Thyroid gland (tissue), 4 donors: Measurements from ENCODE around the gene RNF34. TPM values are rescaled to one million over a fixed set of nuclear protein-coding genes. Genes with fewer than 3 reads are reported as not detected.

Source experiments
- DNase-seq, 2 donors: peaks; one replicate each; pipeline ENCODE4 v3.0.0-alpha.2; 2019
- H3K27ac ChIP-seq, 3 donors: fragments of 200-600 bp; sonication (generic); 1 replicate in 2 of 3; 2 replicates in 1 of 3; pipeline ENCODE4 v1.5.1; 2016 to 2019; ENCODE audit warnings: mild to moderate bottlenecking in 1 of 3, moderate library complexity in 1 of 3
- H3K27me3 ChIP-seq: fragments of 200-600 bp; sonication (generic); one replicate; pipeline ENCODE4 v1.5.1; 2019
- H3K36me3 ChIP-seq, 2 donors: fragments of 200-600 bp; sonication (generic); one replicate each; pipeline ENCODE4 v1.5.1; 2016 to 2019
- H3K4me1 ChIP-seq, 2 donors: fragments of 200-600 bp; sonication (generic); one replicate each; pipeline ENCODE4 v1.5.1; 2017 to 2019
- H3K4me3 ChIP-seq, 3 donors: fragments of 200-600 bp; sonication (generic); replicated peaks in 1 of 3; 1 replicate in 2 of 3; 2 replicates in 1 of 3; pipeline ENCODE4 v1.5.1; 2016; ENCODE audit warnings: mild to moderate bottlenecking in 1 of 3
- H3K9me3 ChIP-seq: fragments of 200-600 bp; sonication (generic); one replicate; pipeline ENCODE4 v1.5.1; 2017
- CTCF ChIP-seq, 6 experiments: fragments of 200-600 bp in 3 of 6; fragments of 450-650 bp in 3 of 6; sonication (generic) in 3 of 6; IDR thresholded peaks; one replicate each; pipeline ENCODE4 v1.5.1; 2016 to 2019; ENCODE audit warnings: antibody characterized with exemption in 6 of 6, mild to moderate bottlenecking in 2 of 6, inconsistent platforms in 1 of 6, moderate library complexity in 1 of 6
- POLR2A ChIP-seq, 2 donors: fragments of 450-650 bp; IDR thresholded peaks; one replicate each; pipeline ENCODE4 v1.6.1; 2017; ENCODE audit warnings: antibody characterized with exemption in 2 of 2, mild to moderate bottlenecking in 2 of 2, moderate library complexity in 1 of 2
- WGBS, 2 donors: methylation state at CpG; one replicate each; pipeline ENCODE4 v1.1.5; 2017; 5-methylcytosine and 5-hydroxymethylcytosine counted together
- intact Hi-C: fragments of 100-400 bp; cut with DNase I; formaldehyde crosslinking; loops from one replicate; pipeline ENCODE4 v1.15.1; 2023
- total RNA-seq, 4 donors: library from RNA; depleted of rRNA; stranded (reverse); fragments of >200 nt; gene quantifications; one replicate each; pipeline ENCODE4 v1.2.3, GENCODE V29; 2016

RNF34 gene
- total RNA-seq, 4 donors from 2014 or later: 38.7 to 64.0 (median 55.4) TPM

DNA sequence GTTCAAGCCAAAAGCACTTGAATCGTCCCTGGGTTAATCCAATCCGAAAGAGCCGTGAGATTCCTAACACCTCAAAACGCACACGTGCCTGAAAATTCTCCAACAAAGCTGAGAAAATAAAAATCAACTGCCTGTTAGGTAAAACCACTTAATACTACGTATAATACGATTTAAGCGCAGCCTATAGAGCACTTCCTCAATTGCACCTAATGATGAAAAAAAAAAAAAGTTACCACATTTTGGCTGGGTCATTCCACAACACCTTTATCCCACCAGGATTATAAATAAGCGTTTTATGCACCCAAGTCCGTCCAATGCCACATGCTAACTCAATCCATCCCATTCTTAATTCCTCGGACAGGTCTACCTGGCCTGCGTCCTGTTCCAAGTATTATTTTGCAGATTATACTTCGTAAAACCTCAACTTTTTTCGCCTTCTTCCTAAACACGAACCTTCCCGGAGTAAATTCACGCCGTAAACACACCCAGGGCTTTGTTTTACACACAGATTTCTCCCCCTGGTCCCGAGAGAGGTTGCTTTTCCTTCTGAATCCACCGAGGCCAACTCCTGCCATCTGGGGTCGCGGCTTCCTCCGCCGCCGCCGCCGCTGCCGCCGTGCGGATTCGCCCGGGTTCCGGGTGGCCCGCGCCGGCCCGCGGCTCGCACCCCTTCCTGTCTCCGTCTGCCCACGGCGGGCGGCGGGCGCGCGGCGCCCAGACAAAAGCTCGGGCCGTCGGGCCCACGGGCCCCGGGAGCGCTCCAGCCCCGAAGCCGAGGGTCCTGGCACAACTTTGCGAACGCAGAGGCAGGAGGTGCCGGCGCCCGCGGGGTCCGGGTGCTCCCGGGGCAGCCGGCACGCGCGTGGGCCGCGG, 66.2 kb downstream of the RNF34 start:
- no peaks in the 10 kb centered on the region for H3K36me3 ChIP-seq
- WGBS, 2 donors: 40 to 54% methylated on average over 23 to 33 of the region's 70 CpGs
- no peaks in the 10 kb centered on the region for H3K9me3 ChIP-seq
- peaks cover 13 to 43% of the 10 kb centered on the region in 2 donors for H3K4me1 ChIP-seq
- no peak for TF ChIP-seq POLR2A (IDR thresholded peaks at IDR 0.05)
- TF ChIP-seq CTCF (IDR thresholded peaks at IDR 0.05): no peak
- no peak for DNase-seq
- no peaks in the 10 kb centered on the region for H3K27me3 ChIP-seq
- intact Hi-C loops: no loop called here
- peak overlapping the region; percentile 11 to 54 (median 15) for H3K4me3 ChIP-seq
- H3K27ac ChIP-seq: no peak overlapping the region

DNA sequence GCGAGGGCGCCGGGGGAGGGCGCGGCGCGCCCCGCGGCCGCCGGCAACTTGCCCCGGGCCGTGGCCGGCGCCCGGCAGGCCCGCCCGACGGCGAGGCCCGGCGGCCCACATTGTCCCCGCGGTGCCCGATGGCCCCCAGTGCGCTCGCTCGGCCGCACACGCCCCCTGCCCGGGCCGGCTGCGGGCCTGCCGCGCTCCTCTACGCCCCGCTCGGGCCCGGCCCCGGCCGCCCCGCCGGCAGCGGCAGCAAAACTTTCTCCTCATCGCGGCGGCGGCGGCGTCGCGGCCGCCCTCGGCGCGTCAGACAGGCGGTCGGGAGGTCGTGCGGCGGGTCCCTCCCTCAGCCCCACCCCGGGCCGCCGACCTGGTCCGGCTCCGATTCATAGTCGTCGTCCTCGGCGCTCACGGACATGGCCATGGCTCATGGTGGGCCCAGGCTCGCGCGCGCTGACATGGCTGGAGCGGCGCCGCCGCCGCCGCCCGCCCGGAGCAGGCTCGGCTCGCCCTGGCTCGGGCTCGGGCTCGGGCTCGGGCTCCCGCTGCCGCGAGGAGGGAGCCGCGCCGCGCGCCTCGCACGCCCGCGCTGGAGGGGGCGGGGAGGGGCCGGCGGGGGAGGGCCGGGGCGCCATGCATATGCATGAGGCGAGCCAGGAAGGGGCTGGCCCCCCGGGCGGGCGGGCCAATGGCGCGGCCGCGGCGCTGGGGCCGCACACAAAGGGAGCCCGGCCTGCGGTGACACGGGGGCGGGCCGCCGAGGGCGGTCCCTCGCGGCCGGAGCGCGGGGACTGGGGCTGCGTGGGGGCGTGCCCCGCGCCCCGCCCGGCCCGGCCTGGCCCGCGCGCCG, 67.1 kb downstream of the RNF34 start:
- intact Hi-C loops: no loop called here
- Histone ChIP-seq H3K36me3 (no peaks in the 10 kb centered on the region), H3K4me1 (peaks cover 20 to 52% of the 10 kb centered on the region in 2 donors), H3K4me3 (peak overlapping the region in 1 of 3 donors; percentile 54), H3K9me3 (no peaks in the 10 kb centered on the region), H3K27ac (peak overlapping the region in 1 of 3 donors; percentile 56), H3K27me3 (no peaks in the 10 kb centered on the region)
- WGBS, 2 donors: 0% methylated on average over 1 to 2 of the region's 139 CpGs
- no peak for TF ChIP-seq CTCF (IDR thresholded peaks at IDR 0.05)
- TF ChIP-seq POLR2A (IDR thresholded peaks at IDR 0.05): peak; percentile 51 to 57
- peak; percentile 92 for DNase-seq

DNA sequence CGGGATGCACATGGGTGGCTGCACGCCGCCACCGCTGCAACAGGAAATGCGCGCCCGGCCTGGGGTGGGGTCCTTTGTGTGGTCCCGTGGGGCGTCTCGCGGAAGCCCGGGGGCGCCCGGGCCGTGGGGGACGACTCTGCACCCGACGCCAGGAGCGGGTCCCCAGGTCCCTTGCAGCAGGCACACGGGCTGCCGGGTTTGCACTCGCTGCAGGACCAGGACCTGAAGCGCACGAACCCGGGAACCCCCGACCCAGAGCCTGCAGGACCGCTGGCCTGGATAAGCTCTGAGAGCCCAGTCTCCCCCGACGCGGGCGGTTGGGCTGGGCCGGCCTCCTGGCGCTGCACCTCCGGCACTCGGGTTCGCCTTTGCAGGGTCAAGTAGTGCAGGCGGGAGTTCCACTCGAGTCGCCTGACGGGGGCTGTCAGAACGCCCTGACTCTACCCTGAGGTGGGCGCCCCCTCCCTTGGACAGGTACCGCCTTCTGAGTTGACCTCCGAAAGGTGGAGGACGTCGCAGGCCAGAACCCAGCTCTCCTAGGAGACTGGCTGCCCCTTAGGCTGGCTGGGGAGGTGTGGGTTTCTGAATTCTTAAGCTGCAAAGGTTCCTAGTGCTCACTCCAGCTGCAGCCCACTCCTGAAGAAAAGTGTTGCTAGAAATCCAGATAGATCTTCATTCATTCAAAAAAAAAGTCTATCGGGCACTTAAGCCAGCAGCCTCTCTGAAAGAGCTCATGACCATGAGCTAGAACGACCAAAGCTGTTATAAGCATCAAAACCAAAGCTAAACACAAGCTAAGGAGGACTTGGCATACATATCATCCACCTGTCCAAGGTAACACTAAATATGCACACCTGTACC, 68.0 kb downstream of the RNF34 start:
- no peaks in the 10 kb centered on the region for H3K9me3 ChIP-seq
- no peaks in the 10 kb centered on the region for H3K27me3 ChIP-seq
- no peaks in the 10 kb centered on the region for H3K36me3 ChIP-seq
- no peak for TF ChIP-seq POLR2A (IDR thresholded peaks at IDR 0.05)
- no peak for TF ChIP-seq CTCF (IDR thresholded peaks at IDR 0.05)
- intact Hi-C loops: no loop called here
- 8 to 29% methylated on average over 6 to 7 of the region's 48 CpGs for WGBS, 2 donors
- peak overlapping the region in 1 of 3 donors; percentile 36 for H3K4me3 ChIP-seq
- DNase-seq: peak; percentile 63 to 71
- H3K4me1 ChIP-seq: peaks cover 25 to 60% of the 10 kb centered on the region in 2 donors
- H3K27ac ChIP-seq: peak overlapping the region in 1 of 3 donors; percentile 15

GRCh38 chr12:121468499-121468801, 68.5 kb downstream of the RNF34 start:
- Histone ChIP-seq H3K36me3 (no peaks in the 10 kb centered on the region), H3K4me3 (no peak overlapping the region), H3K4me1 (peaks cover 25 to 61% of the 10 kb centered on the region in 2 donors), H3K9me3 (no peaks in the 10 kb centered on the region), H3K27me3 (no peaks in the 10 kb centered on the region), H3K27ac (peak overlapping the region in 1 of 3 donors; percentile 15)
- 74 to 83% methylated on average over 4 of the region's 4 CpGs for WGBS, 2 donors
- TF ChIP-seq POLR2A (IDR thresholded peaks at IDR 0.05) (no peak), CTCF (IDR thresholded peaks at IDR 0.05) (no peak)
- intact Hi-C loops: no loop called here
- no peak for DNase-seq
